WTC11 (cell line): ENCODE data around the gene TBC1D21.

ENCODE experiments used
- FOXJ3 ChIP-seq: sonication (generic); formaldehyde crosslinking; IDR thresholded peaks from 2 replicates; pipeline ENCODE4 v1.9.0; 2021; ENCODE audit warnings: missing genetic modification reagents, mild to moderate bottlenecking, borderline replicate concordance
- FOXK1 ChIP-seq: sonication (generic); formaldehyde crosslinking; IDR thresholded peaks from 2 replicates; pipeline ENCODE4 v1.8.0; 2022; ENCODE audit warnings: mild to moderate bottlenecking, moderate library complexity, missing genetic modification reagents
- NFE2L1 ChIP-seq: sonication (generic); formaldehyde crosslinking; IDR thresholded peaks from 2 replicates; pipeline ENCODE4 v1.8.1; 2023; ENCODE audit warnings: missing genetic modification reagents
- SMAD4 ChIP-seq: sonication (generic); formaldehyde crosslinking; IDR thresholded peaks from 2 replicates; pipeline ENCODE4 v1.8.0; 2022; ENCODE audit warnings: mild to moderate bottlenecking, missing genetic modification reagents
- SP1 ChIP-seq: sonication (generic); formaldehyde crosslinking; conservative IDR thresholded peaks from 2 replicates; pipeline ENCODE4 v1.8.1; 2022; ENCODE audit warnings: missing genetic modification reagents
- ZBTB21 ChIP-seq: sonication (generic); formaldehyde crosslinking; IDR thresholded peaks from 2 replicates; pipeline ENCODE4 v1.8.1; 2023; ENCODE audit warnings: mild to moderate bottlenecking, missing genetic modification reagents, borderline replicate concordance
- TF ChIP-seq, protein P1 (sequence below): fragments of 200-600 bp; IDR thresholded peaks from 2 replicates; pipeline ENCODE4 v1.8.0; 2022; ENCODE audit warnings: antibody characterized with exemption
- TF ChIP-seq, protein P2 (sequence below): sonication (generic); formaldehyde crosslinking; IDR thresholded peaks from 2 replicates; pipeline ENCODE4 v1.8.1; 2023; ENCODE audit warnings: mild to moderate bottlenecking, missing genetic modification reagents, moderate library complexity

DNA sequence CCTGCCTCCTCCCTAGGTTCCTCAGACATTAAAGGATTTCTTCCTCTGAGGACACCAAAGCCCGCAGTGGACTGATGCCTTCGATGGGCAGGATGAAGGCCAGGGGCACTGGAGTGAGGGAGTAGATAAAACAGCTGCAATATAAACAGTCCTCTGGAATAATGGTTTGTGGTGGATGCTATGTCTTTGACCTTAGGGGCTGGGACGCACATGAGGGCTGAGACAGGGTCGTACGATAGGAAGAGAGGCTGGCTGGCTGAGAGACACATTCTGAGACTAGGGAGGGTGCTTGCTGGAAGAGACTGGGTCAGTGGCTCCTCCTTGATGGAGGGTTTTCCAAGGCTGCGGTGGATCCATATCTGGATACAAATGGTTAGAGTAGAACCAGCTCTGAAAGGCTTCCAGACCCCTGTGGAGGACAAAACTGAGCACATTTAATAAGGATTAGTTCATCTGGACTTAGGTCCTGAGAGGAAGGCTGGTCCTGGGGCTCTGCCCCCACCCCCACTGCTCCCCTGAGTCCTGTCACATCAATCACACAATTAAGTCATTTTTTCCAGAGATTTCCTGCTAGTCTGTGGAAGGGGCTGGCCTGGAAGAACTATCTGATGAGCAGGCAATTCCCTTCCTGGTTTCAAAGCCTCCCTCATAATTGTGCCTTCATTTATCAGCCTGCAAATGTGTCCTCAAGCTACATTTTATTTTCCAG lies 15.8 kb downstream of the TBC1D21 start:
- TF ChIP-seq NFE2L1 (no peak), FOXJ3 (CRISPR knock-in tag) (no peak), SP1 (CRISPR knock-in tag) (no peak), SMAD4 (CRISPR knock-in tag) (no peak), FOXK1 (CRISPR knock-in tag) (no peak), ZBTB21 (CRISPR knock-in tag) (no peak)
- TF ChIP-seq, protein P1, sequence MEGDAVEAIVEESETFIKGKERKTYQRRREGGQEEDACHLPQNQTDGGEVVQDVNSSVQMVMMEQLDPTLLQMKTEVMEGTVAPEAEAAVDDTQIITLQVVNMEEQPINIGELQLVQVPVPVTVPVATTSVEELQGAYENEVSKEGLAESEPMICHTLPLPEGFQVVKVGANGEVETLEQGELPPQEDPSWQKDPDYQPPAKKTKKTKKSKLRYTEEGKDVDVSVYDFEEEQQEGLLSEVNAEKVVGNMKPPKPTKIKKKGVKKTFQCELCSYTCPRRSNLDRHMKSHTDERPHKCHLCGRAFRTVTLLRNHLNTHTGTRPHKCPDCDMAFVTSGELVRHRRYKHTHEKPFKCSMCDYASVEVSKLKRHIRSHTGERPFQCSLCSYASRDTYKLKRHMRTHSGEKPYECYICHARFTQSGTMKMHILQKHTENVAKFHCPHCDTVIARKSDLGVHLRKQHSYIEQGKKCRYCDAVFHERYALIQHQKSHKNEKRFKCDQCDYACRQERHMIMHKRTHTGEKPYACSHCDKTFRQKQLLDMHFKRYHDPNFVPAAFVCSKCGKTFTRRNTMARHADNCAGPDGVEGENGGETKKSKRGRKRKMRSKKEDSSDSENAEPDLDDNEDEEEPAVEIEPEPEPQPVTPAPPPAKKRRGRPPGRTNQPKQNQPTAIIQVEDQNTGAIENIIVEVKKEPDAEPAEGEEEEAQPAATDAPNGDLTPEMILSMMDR: no peak
- TF ChIP-seq, protein P2, sequence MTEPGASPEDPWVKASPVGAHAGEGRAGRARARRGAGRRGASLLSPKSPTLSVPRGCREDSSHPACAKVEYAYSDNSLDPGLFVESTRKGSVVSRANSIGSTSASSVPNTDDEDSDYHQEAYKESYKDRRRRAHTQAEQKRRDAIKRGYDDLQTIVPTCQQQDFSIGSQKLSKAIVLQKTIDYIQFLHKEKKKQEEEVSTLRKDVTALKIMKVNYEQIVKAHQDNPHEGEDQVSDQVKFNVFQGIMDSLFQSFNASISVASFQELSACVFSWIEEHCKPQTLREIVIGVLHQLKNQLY (CRISPR knock-in tag): no peak
